ENCODE data around the gene MRPL33. TPM values are rescaled to one million over a fixed set of nuclear protein-coding genes. Genes with fewer than 3 reads are reported as not detected.
A peak's percentile ranks its signal among the peaks of the same experiment; 100 is the strongest.

MRPL33 gene
- total RNA-seq, 1 donor from 2014 or later = 70.5 TPM

DNA sequence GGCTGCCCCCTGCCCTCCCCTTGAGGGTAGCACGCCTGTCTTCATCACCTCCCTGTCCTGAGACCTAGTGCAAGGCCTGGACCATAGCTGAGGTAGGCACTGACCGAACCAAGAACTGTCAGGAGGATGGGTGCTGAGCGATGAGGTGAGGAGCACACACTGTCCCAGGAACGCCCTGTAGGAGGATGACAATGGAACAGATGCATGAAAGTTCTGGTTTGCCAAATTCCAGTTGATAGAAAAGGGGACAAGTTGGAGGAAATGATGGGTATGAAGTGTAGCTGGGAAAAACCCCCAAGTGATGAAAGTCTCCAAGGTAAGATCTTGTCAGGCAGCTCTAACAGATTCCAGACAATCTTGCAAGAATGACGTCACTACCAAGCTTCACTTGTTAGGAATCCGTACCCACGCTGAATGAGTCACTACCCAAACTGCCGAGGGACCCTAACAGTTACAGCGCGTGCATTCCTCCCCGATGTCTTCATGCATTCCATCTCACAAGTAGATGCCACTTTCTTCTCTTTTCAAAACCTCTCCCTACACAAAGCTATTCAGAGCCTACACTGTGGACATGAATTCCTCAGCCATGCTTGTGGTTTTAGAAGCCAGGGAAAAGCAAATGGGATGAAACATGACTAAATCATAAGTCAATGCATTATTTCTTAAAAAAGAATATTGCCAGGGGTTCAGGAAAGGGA is 27.6 kb downstream of the MRPL33 start:
- ATAC-seq (peak; percentile 79), DNase-seq (ENCODE audit: low spot score) (no peak)
- intact Hi-C loops (cut with DNase I) = no loop called here

GRCh38 chr2:27799646-27800010 is 28.1 kb downstream of the MRPL33 start:
- DNase-seq (ENCODE audit: low spot score) (no peak), ATAC-seq (no peak)
- intact Hi-C loops (cut with DNase I) = no loop called here

GRCh38 chr2:27800856-27801255 is 29.3 kb downstream of the MRPL33 start:
- intact Hi-C loops (cut with DNase I) = no loop called here
- ATAC-seq (no peak), DNase-seq (ENCODE audit: low spot score) (no peak)

GRCh38 chr2:27802547-27802946 is 31.0 kb downstream of the MRPL33 start:
- no peak for DNase-seq (ENCODE audit: low spot score)
- intact Hi-C loops (cut with DNase I) = no loop called here
- ATAC-seq = no peak

GRCh38 chr2:27803046-27803445 is 31.5 kb downstream of the MRPL33 start:
- intact Hi-C loops (cut with DNase I) = no loop called here
- no peak for ATAC-seq
- DNase-seq (ENCODE audit: low spot score) = no peak

- ATAC-seq = no peak
- intact Hi-C loops (cut with DNase I) = no loop called here
- DNase-seq (ENCODE audit: low spot score) = no peak
Measured at GRCh38 chr2:27804146-27804545, 32.6 kb downstream of the MRPL33 start.

GRCh38 chr2:27805180-27805579 is 33.7 kb downstream of the MRPL33 start:
- DNase-seq (ENCODE audit: low spot score) (no peak), ATAC-seq (no peak)
- intact Hi-C loops (cut with DNase I) = no loop called here

DNA sequence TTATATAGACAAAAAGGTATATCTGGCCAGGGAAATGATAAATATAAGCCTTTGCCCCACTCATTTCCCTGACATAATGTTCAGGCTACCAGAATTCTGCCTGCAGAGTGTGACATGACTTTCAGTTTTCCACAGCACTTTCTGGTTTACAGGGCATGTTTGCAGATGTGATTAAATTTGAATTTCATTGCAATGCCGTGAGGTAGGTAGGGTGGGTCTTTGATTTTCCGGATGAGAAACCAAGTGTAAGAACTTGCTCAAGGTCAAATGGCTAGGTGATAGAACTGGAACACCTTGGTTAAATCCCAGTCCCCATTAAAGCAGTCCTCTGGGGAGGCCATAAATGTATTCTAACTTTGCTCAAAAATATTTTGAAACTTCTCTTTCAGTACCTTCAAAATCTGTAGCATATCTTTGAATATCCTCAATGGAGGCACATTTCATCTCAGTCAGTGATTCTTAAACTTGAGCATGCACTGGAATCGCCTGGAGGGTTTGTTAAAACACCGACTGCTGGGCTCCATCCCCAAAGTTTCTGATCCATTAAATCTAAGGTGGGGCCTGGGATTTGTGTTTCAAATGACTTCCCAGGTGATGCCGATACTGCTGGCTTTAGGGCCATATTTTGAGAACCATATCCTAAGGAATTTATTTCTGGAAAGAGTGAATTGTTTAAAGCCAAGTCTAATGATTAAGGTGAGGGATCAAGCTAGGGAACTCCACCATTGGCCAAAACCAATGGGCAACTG is 35.0 kb downstream of the MRPL33 start:
- intact Hi-C loops (cut with DNase I) = no loop called here
- ATAC-seq = no peak
- DNase-seq (ENCODE audit: low spot score) = no peak

DNA sequence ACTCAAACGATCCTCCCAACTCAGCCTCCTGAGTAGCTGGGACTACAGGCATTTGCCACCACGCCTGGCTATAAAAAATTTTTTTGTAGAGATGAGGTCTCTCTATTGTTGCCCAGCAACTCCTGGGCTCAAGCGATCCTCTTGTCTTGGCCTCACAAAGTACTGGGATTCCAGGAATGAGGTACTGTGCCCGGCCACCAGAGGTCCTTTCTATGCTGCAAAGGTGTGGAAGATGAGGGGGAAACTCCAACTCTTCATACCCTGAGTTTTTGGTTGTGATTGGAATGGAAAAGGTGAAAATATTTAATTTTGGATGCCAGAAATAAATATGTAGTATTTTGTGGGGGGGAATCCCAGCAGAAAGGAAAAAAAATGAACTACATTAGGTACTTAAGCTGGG is 36.0 kb downstream of the MRPL33 start:
- ATAC-seq (peak; percentile 66), DNase-seq (ENCODE audit: low spot score) (no peak)
- intact Hi-C loops (cut with DNase I) = no loop called here

- intact Hi-C loops (cut with DNase I) = no loop called here
- ATAC-seq = no peak
- no peak for DNase-seq (ENCODE audit: low spot score)
Measured at GRCh38 chr2:27808418-27808817, 36.9 kb downstream of the MRPL33 start.

DNA sequence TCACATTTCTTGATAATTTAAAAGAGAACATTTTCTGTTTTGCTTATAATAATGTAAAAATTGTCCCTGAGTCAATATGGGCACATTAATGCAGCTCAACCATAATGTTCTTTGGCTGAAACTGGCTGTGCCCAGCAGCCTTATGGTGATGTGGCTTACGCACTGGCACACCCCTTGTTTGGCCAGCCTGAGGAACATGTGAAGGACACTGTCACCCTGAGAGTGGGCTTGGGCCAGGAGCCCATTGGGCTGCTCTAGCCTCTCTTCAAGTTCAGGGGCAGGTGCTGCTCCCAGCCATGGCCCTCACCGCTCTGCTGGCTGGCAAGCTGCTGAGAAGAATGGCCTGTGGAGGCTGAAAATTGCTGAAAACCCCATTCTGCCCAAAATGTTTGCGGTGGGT is 37.5 kb downstream of the MRPL33 start:
- ATAC-seq = no peak
- DNase-seq (ENCODE audit: low spot score) = no peak
- intact Hi-C loops (cut with DNase I) = no loop called here

DNA sequence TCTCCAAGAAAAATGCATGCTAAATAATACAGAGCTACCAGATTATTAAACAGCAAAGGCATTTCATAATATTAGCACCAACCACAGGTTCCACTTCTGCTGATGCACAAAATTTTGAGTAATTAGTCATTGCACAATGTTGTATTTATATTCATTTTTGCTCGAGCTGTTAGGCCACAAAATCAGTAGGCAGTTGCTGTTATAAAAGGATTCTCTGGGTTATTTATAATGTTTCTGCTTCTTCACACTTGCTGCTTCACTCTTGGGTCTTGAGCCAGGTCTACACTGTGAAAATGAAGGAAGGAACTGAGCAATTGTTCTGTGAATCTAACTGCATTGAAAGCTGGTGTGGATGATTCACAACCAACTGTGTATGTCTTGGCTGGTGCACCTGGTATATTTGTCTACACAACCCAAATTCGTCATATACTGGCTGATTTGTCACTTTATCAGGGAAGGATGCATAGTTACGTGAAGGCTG is 38.3 kb downstream of the MRPL33 start:
- DNase-seq (ENCODE audit: low spot score) (no peak), ATAC-seq (no peak)
- intact Hi-C loops (cut with DNase I) = no loop called here

DNA sequence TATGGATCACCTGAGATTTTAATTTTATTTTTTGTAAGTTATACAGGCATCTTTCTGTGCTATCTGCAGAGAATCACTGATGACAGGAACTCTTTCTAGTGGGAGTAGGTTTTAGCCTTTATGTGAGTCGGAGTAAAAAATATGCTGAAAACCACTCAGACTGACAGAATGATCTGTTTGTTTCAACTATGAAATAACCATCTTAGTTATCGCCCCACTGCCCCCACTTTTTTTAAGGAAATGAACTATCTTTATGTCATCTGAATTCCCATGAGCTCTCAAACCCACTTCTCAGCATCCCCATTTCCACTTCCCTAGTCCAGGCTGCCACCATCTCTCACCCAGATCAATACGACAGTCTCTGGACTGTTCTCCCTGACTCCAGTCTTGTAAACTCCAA is 38.9 kb downstream of the MRPL33 start:
- ATAC-seq (no peak), DNase-seq (ENCODE audit: low spot score) (no peak)
- intact Hi-C loops (cut with DNase I) = no loop called here

- no peak for DNase-seq (ENCODE audit: low spot score)
- intact Hi-C loops (cut with DNase I) = no loop called here
- no peak for ATAC-seq
Measured at GRCh38 chr2:27811768-27812167, 40.2 kb downstream of the MRPL33 start.

DNA sequence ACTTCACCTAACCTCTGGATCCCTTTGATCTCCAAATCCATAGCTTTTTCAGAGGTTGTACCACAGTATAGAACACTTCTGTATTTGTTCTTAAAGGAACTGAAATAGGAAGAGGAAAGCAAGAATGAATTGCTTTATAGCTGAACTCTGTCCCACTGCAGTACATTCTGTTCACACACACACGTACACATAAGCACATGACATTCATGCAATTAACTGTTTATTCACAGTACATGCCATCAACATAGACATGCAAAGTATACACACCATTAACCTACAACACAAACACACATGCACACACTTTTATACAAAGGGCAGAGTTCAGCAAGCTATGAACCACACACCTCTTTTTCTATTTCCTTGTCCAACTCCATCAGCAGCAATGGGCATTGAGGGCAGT is 43.2 kb downstream of the MRPL33 start:
- ATAC-seq (no peak), DNase-seq (ENCODE audit: low spot score) (no peak)
- intact Hi-C loops (cut with DNase I) = no loop called here

DNA sequence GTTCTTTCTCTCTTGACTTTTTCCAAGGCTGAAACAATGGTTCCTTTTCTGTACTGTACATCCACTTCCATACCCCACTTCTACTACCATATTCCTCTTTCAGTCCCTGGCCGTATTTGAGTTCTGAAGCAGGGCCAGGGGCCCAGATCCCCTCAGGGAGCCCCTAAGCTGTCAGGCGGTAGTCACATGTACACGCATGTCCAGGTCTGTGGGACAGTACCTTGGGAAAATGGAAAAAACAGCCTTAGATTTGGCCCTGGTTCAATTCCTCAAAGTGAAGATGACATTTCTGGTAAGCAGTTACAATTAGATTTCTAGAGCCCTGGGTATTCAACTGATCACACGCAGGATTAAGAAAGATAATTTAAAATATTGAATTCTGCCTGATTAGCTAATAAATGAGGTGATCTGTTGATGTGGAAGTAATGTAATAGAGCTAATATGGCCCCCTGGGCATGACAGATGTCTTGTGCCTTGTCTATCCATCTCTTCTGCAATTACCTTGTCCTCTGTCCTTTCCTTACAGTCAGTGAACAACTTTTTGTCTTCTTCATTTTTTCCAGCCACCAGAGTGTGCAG is 44.4 kb downstream of the MRPL33 start:
- no peak for ATAC-seq
- DNase-seq (ENCODE audit: low spot score) = no peak
- intact Hi-C loops (cut with DNase I) = no loop called here

DNA sequence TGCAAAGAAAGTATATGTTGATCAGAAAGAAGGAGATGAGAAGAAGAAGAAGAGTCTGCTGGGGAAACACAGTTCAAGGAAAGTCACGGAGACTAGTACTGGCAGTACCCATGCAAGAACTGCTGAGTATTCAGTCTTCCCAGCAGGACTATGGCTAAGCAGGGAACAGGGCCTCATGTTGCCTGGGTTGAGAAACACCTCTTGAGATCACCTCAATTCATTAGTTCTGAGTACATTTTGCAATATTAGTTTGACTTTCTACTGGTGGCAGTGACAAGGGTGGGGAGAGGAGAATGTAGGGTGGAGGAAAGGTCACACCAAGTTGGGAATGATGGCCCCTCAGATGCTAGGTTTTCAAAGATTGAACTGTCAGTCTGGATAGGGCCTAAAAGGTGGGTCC is 50.5 kb downstream of the MRPL33 start:
- DNase-seq (ENCODE audit: low spot score) = no peak
- intact Hi-C loops (cut with DNase I) = no loop called here
- no peak for ATAC-seq

- intact Hi-C loops (cut with DNase I) = no loop called here
- ATAC-seq (no peak), DNase-seq (ENCODE audit: low spot score) (no peak)
Measured at GRCh38 chr2:27823135-27823534, 51.6 kb downstream of the MRPL33 start.

- intact Hi-C loops (cut with DNase I) = no loop called here
- DNase-seq (ENCODE audit: low spot score) (no peak), ATAC-seq (no peak)
Measured at GRCh38 chr2:27823569-27823968, 52.0 kb downstream of the MRPL33 start.

GRCh38 chr2:27824401-27824800 is 52.9 kb downstream of the MRPL33 start:
- no peak for ATAC-seq
- no peak for DNase-seq (ENCODE audit: low spot score)
- intact Hi-C loops (cut with DNase I) = no loop called here
